Thymus (tissue), 11 donors: ENCODE data around the gene FAM20C. TPM values are rescaled to one million over a fixed set of nuclear protein-coding genes. Genes with fewer than 3 reads are reported as not detected.

Experiments used
- DNase-seq, 9 donors: peaks; one replicate each; pipeline ENCODE4 v3.0.0-alpha.2; 2013; ENCODE audit warnings: low spot score in 9 of 9, low read depth in 6 of 9, missing footprints in 1 of 9
- H3K27ac ChIP-seq, 2 donors: one replicate each; pipeline ENCODE4 v1.5.1; 2013; ENCODE audit warnings: control low read depth in 1 of 2, low read depth in 1 of 2, low read length in 1 of 2, mild to moderate bottlenecking in 1 of 2, moderate library complexity in 1 of 2
- H3K27me3 ChIP-seq, 2 donors: one replicate each; pipeline ENCODE4 v1.5.1; 2013; ENCODE audit warnings: low read length in 1 of 2; ENCODE audit not compliant: control insufficient read depth in 2 of 2, insufficient read depth in 1 of 2
- H3K36me3 ChIP-seq, 2 donors: one replicate each; pipeline ENCODE4 v1.5.1; 2013; ENCODE audit warnings: low read length in 1 of 2, mild to moderate bottlenecking in 1 of 2, moderate library complexity in 1 of 2; ENCODE audit not compliant: control insufficient read depth in 2 of 2, insufficient read depth in 2 of 2
- H3K4me1 ChIP-seq, 2 donors: one replicate each; pipeline ENCODE4 v1.5.1; 2013; ENCODE audit warnings: low read length in 2 of 2; ENCODE audit not compliant: control insufficient read depth in 2 of 2, insufficient read depth in 2 of 2
- H3K4me3 ChIP-seq, 2 donors: one replicate each; pipeline ENCODE4 v1.5.1; 2013; ENCODE audit warnings: low read length in 2 of 2, control low read depth in 1 of 2, mild to moderate bottlenecking in 1 of 2
- H3K9me3 ChIP-seq, 2 donors: one replicate each; pipeline ENCODE4 v1.5.1; 2013; ENCODE audit warnings: low read length in 1 of 2, mild to moderate bottlenecking in 1 of 2; ENCODE audit not compliant: control insufficient read depth in 2 of 2, insufficient read depth in 1 of 2
- WGBS: extraction: QIAGEN DNeasy Blood & Tissue Kit; methylation state at CpG from one replicate; pipeline ENCODE4 v1.1.7; 2013; 5-methylcytosine and 5-hydroxymethylcytosine counted together
- polyA plus RNA-seq: library from polyadenylated mRNA; stranded (reverse); fragments of 200-250 nt; gene quantifications from one replicate; pipeline ENCODE4 v1.2.3, GENCODE V29; 2013
- total RNA-seq: library from RNA; stranded (reverse); fragments of 120-200 nt; gene quantifications from one replicate; pipeline ENCODE4 v1.2.4, GENCODE V29; 2013
- donor health status: healthy.

FAM20C gene
- total and polyA plus RNA-seq, 2 donors = 2.4 to 16.5 TPM

DNA sequence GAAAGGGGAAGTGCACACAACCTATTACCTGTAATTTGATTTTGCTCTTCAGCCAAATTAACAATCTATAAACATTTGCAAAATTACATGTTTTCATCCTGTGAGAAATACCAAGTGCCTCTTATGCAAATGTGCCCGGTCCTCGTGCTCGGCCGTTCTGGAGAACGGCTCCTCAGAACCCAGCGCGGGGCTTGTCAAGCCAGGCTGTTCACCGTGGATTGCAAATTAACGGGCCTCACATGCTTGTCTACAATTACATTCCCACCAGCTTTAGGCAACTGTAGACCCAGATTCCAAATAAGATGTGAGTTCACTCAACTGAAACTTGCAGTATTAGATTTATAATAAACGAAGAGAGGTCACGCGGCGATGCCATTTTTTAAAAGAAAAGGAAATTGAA is 106.4 kb downstream of the FAM20C start:
- H3K4me1 ChIP-seq = no peaks in the 10 kb centered on the region
- H3K27ac ChIP-seq = no peak overlapping the region
- no peak for DNase-seq
- H3K36me3 ChIP-seq = no peaks in the 10 kb centered on the region
- no peaks in the 10 kb centered on the region for H3K9me3 ChIP-seq
- WGBS = 87% methylated on average over 13 of the region's 13 CpGs
- H3K27me3 ChIP-seq = peaks cover 0 to 12% of the 10 kb centered on the region in 2 donors
- no peak overlapping the region for H3K4me3 ChIP-seq

DNA sequence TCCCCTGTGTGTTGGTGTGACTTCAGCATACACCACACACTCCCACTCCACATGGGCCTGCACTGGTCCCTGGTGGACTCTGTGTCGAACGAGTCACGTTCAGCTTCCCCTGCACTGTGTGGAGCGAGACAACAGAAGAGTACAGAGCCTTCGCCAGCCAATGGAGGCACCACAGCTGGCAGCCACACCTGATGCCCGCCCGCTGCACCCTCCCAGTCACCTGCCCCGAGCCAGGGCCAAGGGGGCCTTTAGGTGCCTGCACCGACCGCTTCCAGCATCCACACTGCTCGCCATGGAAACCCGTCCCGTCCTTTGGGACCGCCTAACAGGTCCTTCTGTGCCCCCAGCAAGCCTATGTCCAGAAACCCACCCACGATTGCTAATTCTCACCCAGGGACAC is 106.8 kb downstream of the FAM20C start:
- DNase-seq = no peak
- no peak overlapping the region for H3K27ac ChIP-seq
- H3K4me1 ChIP-seq = no peaks in the 10 kb centered on the region
- peaks cover 0 to 8% of the 10 kb centered on the region in 2 donors for H3K27me3 ChIP-seq
- H3K9me3 ChIP-seq = no peaks in the 10 kb centered on the region
- 96% methylated on average over 15 of the region's 15 CpGs for WGBS
- H3K36me3 ChIP-seq = no peaks in the 10 kb centered on the region
- no peak overlapping the region for H3K4me3 ChIP-seq

DNA sequence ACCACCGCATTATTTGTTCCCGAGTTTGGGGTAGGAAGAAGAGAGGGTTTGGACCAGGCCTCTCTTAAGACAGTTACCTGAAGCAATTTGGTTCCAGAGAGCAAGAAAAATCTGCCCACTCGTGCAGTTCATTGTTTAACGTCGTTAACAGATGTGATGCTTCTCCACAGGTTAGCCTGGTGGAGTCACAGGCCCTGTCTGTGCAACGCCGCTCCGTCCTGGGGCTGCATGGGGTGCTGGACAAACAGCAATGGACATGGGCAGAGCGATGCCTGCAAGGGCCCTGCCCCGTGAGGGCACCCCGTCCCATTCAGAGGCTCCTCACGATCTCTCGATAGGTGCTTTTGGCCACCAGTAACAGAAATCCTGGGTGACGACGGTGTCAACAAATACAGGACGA is 107.3 kb downstream of the FAM20C start:
- DNase-seq = no peak

DNA sequence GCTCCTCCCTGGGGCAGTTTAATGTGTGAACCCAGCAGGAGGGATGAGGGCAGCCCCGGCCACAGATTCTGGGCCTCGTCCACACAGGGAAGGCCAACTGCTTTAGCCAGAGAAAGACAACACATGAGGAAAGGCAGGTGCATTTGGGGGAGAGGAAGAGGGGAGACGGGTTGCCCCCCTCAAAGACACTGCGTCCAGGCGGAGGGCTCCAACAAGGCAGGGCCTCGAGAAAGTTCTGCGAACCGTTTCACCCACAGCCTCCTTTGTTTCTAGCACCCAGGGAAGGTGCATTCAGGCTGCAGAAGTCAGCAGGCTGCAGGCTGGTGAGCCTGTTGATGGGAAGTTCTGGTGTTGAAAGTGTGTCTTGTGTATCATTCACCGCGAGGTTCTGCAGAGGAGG is 107.7 kb downstream of the FAM20C start:
- Histone ChIP-seq H3K4me1 (no peaks in the 10 kb centered on the region), H3K36me3 (no peaks in the 10 kb centered on the region), H3K27me3 (peaks cover 0 to under 1% of the 10 kb centered on the region in 2 donors), H3K27ac (no peak overlapping the region), H3K9me3 (no peaks in the 10 kb centered on the region), H3K4me3 (no peak overlapping the region)
- DNase-seq = no peak
- 94% methylated on average over 10 of the region's 10 CpGs for WGBS

More for the DNA sequence above, 107.3 kb downstream of the FAM20C start:
- Histone ChIP-seq H3K4me1 (no peaks in the 10 kb centered on the region), H3K4me3 (no peak overlapping the region), H3K27me3 (peaks cover 0 to 3% of the 10 kb centered on the region in 2 donors), H3K27ac (no peak overlapping the region), H3K36me3 (no peaks in the 10 kb centered on the region), H3K9me3 (no peaks in the 10 kb centered on the region)
- WGBS = 96% methylated on average over 16 of the region's 16 CpGs

DNA sequence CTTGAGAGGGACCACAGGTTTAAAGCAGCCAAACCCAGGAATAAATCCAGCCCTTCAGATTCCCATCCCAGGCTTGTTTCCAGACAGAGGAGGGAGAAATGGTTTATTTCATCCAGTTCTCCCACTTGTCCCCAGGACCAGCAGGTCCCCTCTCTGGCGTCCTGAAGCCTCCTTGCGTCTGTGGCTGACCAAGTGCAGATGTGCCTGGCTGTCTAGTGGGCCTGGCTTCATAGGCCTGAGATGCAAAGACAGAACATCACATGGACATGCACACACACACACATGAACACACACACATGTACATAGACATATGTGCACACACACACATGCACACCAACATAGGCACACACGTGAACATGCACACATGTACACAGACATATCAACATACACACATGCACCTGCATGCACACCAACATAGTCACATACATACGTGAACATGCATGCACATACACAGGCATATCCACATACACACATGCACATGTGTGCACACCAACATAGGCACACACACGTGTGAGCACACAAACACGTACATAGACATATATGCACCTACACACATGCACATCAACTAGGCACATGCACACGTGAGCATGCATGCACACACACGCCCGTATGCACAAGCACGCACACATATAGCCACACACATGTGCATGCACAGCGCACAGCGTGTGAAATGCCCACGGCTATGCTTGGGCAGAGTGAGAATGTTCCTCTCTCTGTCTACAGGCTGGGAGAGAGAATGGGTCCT is 108.3 kb downstream of the FAM20C start:
- H3K27ac ChIP-seq = no peak overlapping the region
- H3K4me1 ChIP-seq = no peaks in the 10 kb centered on the region
- H3K27me3 ChIP-seq = no peaks in the 10 kb centered on the region
- no peaks in the 10 kb centered on the region for H3K36me3 ChIP-seq
- no peak for DNase-seq
- no peak overlapping the region for H3K4me3 ChIP-seq
- 96% methylated on average over 13 of the region's 13 CpGs for WGBS
- no peaks in the 10 kb centered on the region for H3K9me3 ChIP-seq

DNA sequence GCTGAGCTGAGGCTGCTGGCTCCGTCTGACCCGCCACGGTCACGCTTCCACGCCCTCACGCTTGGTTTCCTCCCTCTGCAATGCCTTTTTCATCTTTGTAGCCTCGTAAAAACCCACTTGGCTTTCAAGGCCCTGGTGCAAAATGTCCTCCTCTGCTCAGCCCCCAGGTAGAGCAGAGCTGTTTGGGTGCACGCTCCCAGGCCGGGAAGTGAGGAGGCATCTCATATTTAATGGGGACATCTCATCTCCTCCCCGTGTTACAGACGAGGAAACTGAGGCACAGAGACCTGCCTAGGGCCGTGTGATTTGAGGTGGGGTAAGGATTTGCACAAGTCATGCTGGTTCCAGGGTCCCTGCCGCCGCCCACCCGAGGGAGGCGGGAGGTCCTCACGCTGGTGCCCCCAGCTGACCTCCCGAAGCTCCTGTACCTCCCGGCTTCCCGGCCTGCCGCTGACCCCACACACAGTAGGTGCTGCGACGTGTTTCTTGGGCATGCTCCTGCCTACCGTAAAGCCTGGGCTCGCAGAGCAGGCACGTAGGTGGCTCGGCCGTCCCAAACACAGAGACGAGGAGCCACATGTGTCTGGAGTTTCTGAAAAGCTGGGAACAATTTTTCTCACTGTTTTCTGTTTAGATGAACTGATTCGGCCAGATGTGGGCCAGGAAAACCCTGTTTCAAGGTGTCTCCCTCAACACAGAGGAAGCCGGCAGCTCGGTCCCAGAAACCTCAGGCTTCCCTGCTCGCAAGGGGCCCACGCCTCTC is 109.1 kb downstream of the FAM20C start:
- Histone ChIP-seq H3K27me3 (no peaks in the 10 kb centered on the region), H3K9me3 (no peaks in the 10 kb centered on the region), H3K4me1 (no peaks in the 10 kb centered on the region), H3K36me3 (no peaks in the 10 kb centered on the region), H3K27ac (no peak overlapping the region), H3K4me3 (no peak overlapping the region)
- 90% methylated on average over 34 of the region's 34 CpGs for WGBS
- no peak for DNase-seq

DNA sequence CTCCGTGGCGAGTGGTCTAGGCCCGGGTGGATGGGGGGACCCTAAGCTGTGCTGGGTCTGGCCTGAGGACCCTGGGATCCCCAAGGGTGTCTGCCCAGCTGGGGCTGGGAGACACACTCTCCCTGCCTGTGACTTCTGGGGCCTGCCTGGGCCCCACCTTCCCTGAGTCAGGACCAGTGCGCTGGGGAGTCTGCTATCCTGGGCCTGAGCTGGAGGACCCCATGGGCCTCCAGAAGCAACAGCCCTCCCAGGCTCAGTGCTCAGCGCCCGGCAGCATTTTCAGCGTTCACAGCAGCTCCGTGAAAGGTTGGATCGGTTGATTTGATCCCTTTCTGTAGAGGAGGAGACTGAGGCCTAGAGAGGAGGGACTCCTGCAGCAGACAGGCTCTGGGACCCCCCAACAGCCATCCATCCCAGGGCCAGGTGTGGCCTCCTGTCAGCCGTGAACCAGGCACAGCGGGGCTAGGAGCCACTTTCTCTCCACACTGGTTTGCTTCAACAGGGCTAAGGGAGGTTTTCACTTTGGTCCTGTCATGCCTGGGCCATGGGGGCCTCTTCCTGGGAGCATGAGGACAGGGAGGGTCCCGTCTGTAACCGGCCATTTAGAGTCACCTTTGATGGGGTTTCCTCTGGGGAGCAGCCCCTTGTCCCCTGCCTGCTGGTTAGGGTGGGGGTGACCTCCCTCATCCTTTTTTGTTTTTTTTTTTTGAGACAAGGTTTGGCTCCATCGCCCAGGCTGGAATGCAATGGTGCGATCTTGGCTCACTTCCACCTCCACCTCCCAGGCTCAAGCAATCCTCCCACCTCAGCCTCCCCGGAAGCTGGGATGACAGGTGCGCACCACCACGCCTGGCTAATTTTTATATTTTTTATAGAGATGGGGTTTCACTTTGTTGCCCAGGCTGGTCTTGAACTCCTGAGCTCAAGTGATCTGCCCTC is 110.0 kb downstream of the FAM20C start:
- H3K36me3 ChIP-seq = no peaks in the 10 kb centered on the region
- no peaks in the 10 kb centered on the region for H3K9me3 ChIP-seq
- DNase-seq = no peak
- WGBS = 96% methylated on average over 18 of the region's 18 CpGs
- H3K27ac ChIP-seq = no peak overlapping the region
- H3K27me3 ChIP-seq = no peaks in the 10 kb centered on the region
- H3K4me3 ChIP-seq = no peak overlapping the region
- H3K4me1 ChIP-seq = no peaks in the 10 kb centered on the region

DNA sequence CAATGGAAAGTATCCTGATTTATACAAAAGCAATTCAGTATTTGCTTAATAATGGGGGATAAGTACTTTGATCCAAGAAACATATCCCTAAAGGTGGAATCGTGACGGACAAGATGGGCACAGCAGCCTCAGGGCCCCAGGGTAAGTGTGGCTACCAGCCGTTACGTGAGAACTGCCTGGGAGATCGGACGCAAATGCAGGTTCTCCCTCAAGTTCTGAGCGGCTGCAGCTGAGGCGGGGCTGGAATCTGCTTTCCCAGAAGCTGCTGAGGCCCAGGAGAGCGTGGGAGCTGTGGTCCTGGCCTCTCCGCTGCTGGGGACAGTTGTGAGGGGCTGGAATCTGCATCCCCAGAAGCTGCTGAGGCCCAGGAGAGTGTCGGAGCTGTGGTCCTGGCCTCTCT is 111.1 kb downstream of the FAM20C start:
- H3K27me3 ChIP-seq = no peaks in the 10 kb centered on the region
- H3K27ac ChIP-seq = no peak overlapping the region
- 94% methylated on average over 11 of the region's 11 CpGs for WGBS
- H3K4me1 ChIP-seq = no peaks in the 10 kb centered on the region
- no peak for DNase-seq
- H3K9me3 ChIP-seq = no peaks in the 10 kb centered on the region
- H3K4me3 ChIP-seq = no peak overlapping the region
- H3K36me3 ChIP-seq = no peaks in the 10 kb centered on the region
